PC-3 (cell line): ENCODE results near the gene TCF20. TPM values are rescaled to one million over a fixed set of nuclear protein-coding genes. Genes with fewer than 3 reads are reported as not detected.

Experiments used
- ATAC-seq: fragments of 200-7000 bp; cut with Tn5 transposase; 2 replicates; pipeline ENCODE4 v1.9.1; 2020; ENCODE audit warnings: mild to moderate bottlenecking, moderate library complexity
- BruUV-seq: library from RNA; stranded (reverse); fragments of 400-500 nt; replicated peaks from 2 replicates; lab custom pipeline; 2021; lab: Mats Ljungman, UMichigan
- CTCF ChIA-PET: fragments of 300-600 bp; sonication (Branson Sonifier 250); formaldehyde crosslinking; loops from one replicate; lab custom pipeline; 2022; ENCODE audit warnings: antibody characterized with exemption; lab: Charles Lee
- POLR2A ChIA-PET: fragments of 300-600 bp; sonication (Branson Sonifier 250); formaldehyde crosslinking; loops from one replicate; lab custom pipeline; 2022; ENCODE audit warnings: antibody characterized with exemption; ENCODE audit not compliant: unreplicated experiment; lab: Charles Lee
- DNase-seq: peaks from one replicate; pipeline ENCODE4 v3.0.0-alpha.2; 2015
- H2AFZ ChIP-seq: fragments of 300-600 bp; sonication (generic); 2 replicates; pipeline ENCODE4 v1.6.0; 2016; ENCODE audit warnings: antibody characterized with exemption, low read length
- H3F3A ChIP-seq: fragments of 300-600 bp; sonication (generic); one replicate; pipeline ENCODE4 v1.6.0; 2017; ENCODE audit warnings: antibody characterized with exemption, low read length, control low read depth, mild to moderate bottlenecking; ENCODE audit not compliant: unreplicated experiment
- H3K27ac ChIP-seq: fragments of 300-600 bp; sonication (generic); 2 replicates; pipeline ENCODE4 v1.5.1; 2016; ENCODE audit warnings: mild to moderate bottlenecking, low read length
- H3K27me3 ChIP-seq: fragments of 300-600 bp; sonication (generic); 2 replicates; pipeline ENCODE4 v1.6.1; 2016; ENCODE audit warnings: low read length, mixed read lengths
- H3K36me3 ChIP-seq: fragments of 300-600 bp; sonication (generic); 2 replicates; pipeline ENCODE4 v1.6.1; 2016; ENCODE audit warnings: low read depth, mixed run types, low read length, mixed read lengths
- H3K4me1 ChIP-seq: fragments of 300-600 bp; sonication (generic); 2 replicates; pipeline ENCODE4 v1.5.1; 2016; ENCODE audit warnings: low read length; ENCODE audit not compliant: insufficient read depth
- H3K4me2 ChIP-seq: fragments of 300-600 bp; sonication (generic); 2 replicates; pipeline ENCODE4 v1.6.0; 2016; ENCODE audit warnings: low read length
- H3K4me3 ChIP-seq: fragments of 300-600 bp; sonication (generic); 2 replicates; pipeline ENCODE4 v1.5.1; 2016; ENCODE audit warnings: mild to moderate bottlenecking, low read length, mixed read lengths
- H3K79me2 ChIP-seq: fragments of 300-600 bp; sonication (generic); 2 replicates; pipeline ENCODE4 v1.6.1; 2017; ENCODE audit warnings: low read length, mixed read lengths
- H3K9ac ChIP-seq: fragments of 300-600 bp; sonication (generic); 2 replicates; pipeline ENCODE4 v1.6.0; 2016; ENCODE audit warnings: mild to moderate bottlenecking, low read length
- H3K9me2 ChIP-seq: fragments of 300-600 bp; sonication (generic); replicated peaks from 2 replicates; pipeline ENCODE4 v1.6.1; 2016; ENCODE audit warnings: mixed run types, low read length, mixed read lengths
- H3K9me3 ChIP-seq: fragments of 300-600 bp; sonication (generic); 2 replicates; pipeline ENCODE4 v1.6.1; 2016; ENCODE audit warnings: low read length, mixed read lengths
- H4K20me1 ChIP-seq: fragments of 300-600 bp; sonication (generic); 2 replicates; pipeline ENCODE4 v1.6.1; 2016; ENCODE audit warnings: low read length, mixed read lengths
- EZH2 ChIP-seq: fragments of 300-600 bp; sonication (generic); IDR thresholded peaks from one replicate; pipeline ENCODE4 v1.6.1; 2017; ENCODE audit warnings: antibody characterized with exemption, mild to moderate bottlenecking, low read length; ENCODE audit not compliant: unreplicated experiment
- EZH2phosphoT487 ChIP-seq: fragments of 300-600 bp; sonication (generic); IDR thresholded peaks from 2 replicates; pipeline ENCODE4 v1.6.1; 2018; ENCODE audit warnings: mild to moderate bottlenecking, antibody characterized with exemption, low read length, borderline replicate concordance
- intact Hi-C: fragments of 100-400 bp; cut with micrococcal nuclease; formaldehyde crosslinking; loops from 2 replicates; pipeline ENCODE4 v1.9.0; 2023
- total RNA-seq: library from RNA; depleted of rRNA; stranded (reverse); fragments of >200 nt; gene quantifications from 2 replicates; pipeline ENCODE4 v1.2.3, GENCODE V29; 2014
- TF ChIP-seq, protein P1 (sequence below): fragments of 300-600 bp; sonication (generic); conservative IDR thresholded peaks from 2 replicates; pipeline ENCODE4 v1.5.1; 2017; ENCODE audit warnings: antibody characterized with exemption, low read depth, mild to moderate bottlenecking, low read length

Gene TCF20
- total RNA-seq, 1 experiment from 2014 or later = 36.0 TPM

- no peak overlapping the region for H3K4me3 ChIP-seq
- TF ChIP-seq EZH2phosphoT487 (no peak), EZH2 (no peak)
- TF ChIP-seq, protein P1, sequence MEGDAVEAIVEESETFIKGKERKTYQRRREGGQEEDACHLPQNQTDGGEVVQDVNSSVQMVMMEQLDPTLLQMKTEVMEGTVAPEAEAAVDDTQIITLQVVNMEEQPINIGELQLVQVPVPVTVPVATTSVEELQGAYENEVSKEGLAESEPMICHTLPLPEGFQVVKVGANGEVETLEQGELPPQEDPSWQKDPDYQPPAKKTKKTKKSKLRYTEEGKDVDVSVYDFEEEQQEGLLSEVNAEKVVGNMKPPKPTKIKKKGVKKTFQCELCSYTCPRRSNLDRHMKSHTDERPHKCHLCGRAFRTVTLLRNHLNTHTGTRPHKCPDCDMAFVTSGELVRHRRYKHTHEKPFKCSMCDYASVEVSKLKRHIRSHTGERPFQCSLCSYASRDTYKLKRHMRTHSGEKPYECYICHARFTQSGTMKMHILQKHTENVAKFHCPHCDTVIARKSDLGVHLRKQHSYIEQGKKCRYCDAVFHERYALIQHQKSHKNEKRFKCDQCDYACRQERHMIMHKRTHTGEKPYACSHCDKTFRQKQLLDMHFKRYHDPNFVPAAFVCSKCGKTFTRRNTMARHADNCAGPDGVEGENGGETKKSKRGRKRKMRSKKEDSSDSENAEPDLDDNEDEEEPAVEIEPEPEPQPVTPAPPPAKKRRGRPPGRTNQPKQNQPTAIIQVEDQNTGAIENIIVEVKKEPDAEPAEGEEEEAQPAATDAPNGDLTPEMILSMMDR = no peak
- H3K36me3 ChIP-seq = no peaks in the 10 kb centered on the region
- no peak overlapping the region for H3K9ac ChIP-seq
- peaks cover 83% of the 10 kb centered on the region for H3K79me2 ChIP-seq
- H3K27me3 ChIP-seq = no peaks in the 10 kb centered on the region
- H3F3A ChIP-seq = no peaks in the 10 kb centered on the region
- H2AFZ ChIP-seq = no peak overlapping the region
- CTCF ChIA-PET = no interaction called here
- no peaks in the 10 kb centered on the region for H3K9me2 ChIP-seq
- H3K9me3 ChIP-seq = no peaks in the 10 kb centered on the region
- no peak overlapping the region for H3K27ac ChIP-seq
- intact Hi-C loops = no loop called here
- BruUV-seq = no TSS peak
- no peak for DNase-seq
- H3K4me2 ChIP-seq = no peak overlapping the region
- H4K20me1 ChIP-seq = peaks cover 5% of the 10 kb centered on the region; the same call in 1 of the 2 replicates
- no peaks in the 10 kb centered on the region for H3K4me1 ChIP-seq
- ATAC-seq = no peak
- POLR2A ChIA-PET = no interaction called here
Measured at GRCh38 chr22:42229455-42230149, 40.9 kb downstream of the TCF20 start.

DNA sequence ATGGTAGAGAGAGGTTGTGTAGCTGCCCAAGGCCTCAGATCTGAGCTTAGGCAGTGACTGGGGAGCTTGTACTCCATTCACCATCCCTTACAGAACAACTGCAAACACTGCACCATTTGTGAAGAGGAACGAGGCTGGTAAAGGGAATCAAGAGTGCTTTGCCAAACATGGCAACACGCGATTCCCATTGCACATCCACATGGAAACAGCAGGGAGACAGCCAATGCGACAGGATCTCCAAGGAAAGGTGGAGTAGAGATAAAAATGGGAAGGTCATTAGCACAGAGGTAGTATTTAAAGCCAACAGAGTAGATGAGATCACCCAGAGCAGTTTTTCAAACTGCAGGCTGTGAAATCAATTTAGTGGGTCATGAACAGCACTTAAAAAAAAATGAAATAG, 42.0 kb downstream of the TCF20 start:
- CTCF ChIA-PET = no interaction called here
- H3K79me2 ChIP-seq = peaks cover 81% of the 10 kb centered on the region
- POLR2A ChIA-PET = no interaction called here

More for the DNA sequence above, 42.0 kb downstream of the TCF20 start:
- Histone ChIP-seq H3K9me3 (no peaks in the 10 kb centered on the region), H3K4me2 (no peak overlapping the region), H3K9ac (no peak overlapping the region), H3K27me3 (no peaks in the 10 kb centered on the region), H3K36me3 (no peaks in the 10 kb centered on the region), H3K4me1 (peaks cover 5% of the 10 kb centered on the region), H4K20me1 (peaks cover 5% of the 10 kb centered on the region; the same call in 1 of the 2 replicates), H2AFZ (no peak overlapping the region), H3K27ac (no peak overlapping the region), H3F3A (no peaks in the 10 kb centered on the region), H3K4me3 (no peak overlapping the region), H3K9me2 (no peaks in the 10 kb centered on the region)
- TF ChIP-seq, protein P1 = no peak
- TF ChIP-seq EZH2phosphoT487 = no peak
- no peak for TF ChIP-seq EZH2
- no TSS peak for BruUV-seq
- ATAC-seq = no peak
- intact Hi-C loops = no loop called here
- no peak for DNase-seq
